Activated T-helper 2 cell treated with anti-CD3 and anti-CD28 coated beads, Interferon-gamma antibody, Interleukin-2, Interleukin-4, amounts not matched to agents 10 μg/mL and 5 μg/mL and 100 μg/mL, durations not matched to agents 14 hours and 24 hours and 36 hours (primary cell): Measurements from ENCODE around the gene ECT2L. TPM values are rescaled to one million over a fixed set of nuclear protein-coding genes. Genes with fewer than 3 reads are reported as not detected.

Experiments
- DNase-seq: peaks from one replicate; pipeline ENCODE4 v3.0.0; 2021; ENCODE audit warnings: low spot score
- H3K27ac Mint-ChIP-seq: one replicate; pipeline ENCODE4 v1.8.0; 2021; ENCODE audit warnings: mixed read lengths
- H3K27me3 Mint-ChIP-seq: one replicate; pipeline ENCODE4 v1.8.0; 2021; ENCODE audit warnings: low read depth, mixed read lengths
- H3K36me3 Mint-ChIP-seq: one replicate; pipeline ENCODE4 v1.8.0; 2021; ENCODE audit warnings: low read depth, mixed read lengths
- H3K4me1 Mint-ChIP-seq: one replicate; pipeline ENCODE4 v1.8.0; 2021; ENCODE audit warnings: low read depth, mixed read lengths
- H3K4me3 Mint-ChIP-seq: one replicate; pipeline ENCODE4 v1.8.0; 2021; ENCODE audit warnings: low read depth, mild to moderate bottlenecking, moderate library complexity, mixed read lengths
- H3K9me3 Mint-ChIP-seq: one replicate; pipeline ENCODE4 v1.8.0; 2021; ENCODE audit warnings: mixed read lengths
- intact Hi-C: fragments of 100-400 bp; cut with micrococcal nuclease; formaldehyde crosslinking; loops from one replicate; pipeline ENCODE4 v1.15.1; 2023
- total RNA-seq: library from RNA; stranded (reverse); gene quantifications from 2 replicates; pipeline ENCODE4 v1.2.3, GENCODE V29; 2022

Gene ECT2L
- total RNA-seq, 1 donor from 2014 or later: not detected

- Mint-ChIP-seq H3K36me3 (no peaks in the 10 kb centered on the region), H3K4me3 (no peak overlapping the region), H3K9me3 (no peaks in the 10 kb centered on the region), H3K27ac (no peak overlapping the region), H3K4me1 (no peaks in the 10 kb centered on the region), H3K27me3 (no peaks in the 10 kb centered on the region)
- no peak for DNase-seq
- intact Hi-C loops: no loop called here
These were observed 89.4 kb downstream of the ECT2L start for GRCh38 chr6:138885156-138885819.

- no peak for DNase-seq
- Mint-ChIP-seq H3K36me3 (no peaks in the 10 kb centered on the region), H3K4me3 (no peak overlapping the region), H3K27me3 (no peaks in the 10 kb centered on the region), H3K4me1 (no peaks in the 10 kb centered on the region), H3K9me3 (no peaks in the 10 kb centered on the region), H3K27ac (no peak overlapping the region)
- intact Hi-C loops: loop anchor here (5.0 kb wide), 2 partner anchors 74 to 96 kb away; partner anchors contain the start of gene REPS1
These were observed 95.5 kb downstream of the ECT2L start for GRCh38 chr6:138891255-138891986.

- no peak overlapping the region for H3K4me3 Mint-ChIP-seq
- intact Hi-C loops: no loop called here
- no peaks in the 10 kb centered on the region for H3K4me1 Mint-ChIP-seq
- no peak overlapping the region for H3K27ac Mint-ChIP-seq
- H3K9me3 Mint-ChIP-seq: no peaks in the 10 kb centered on the region
- DNase-seq: no peak
- no peaks in the 10 kb centered on the region for H3K27me3 Mint-ChIP-seq
- H3K36me3 Mint-ChIP-seq: peaks cover 34% of the 10 kb centered on the region
These were observed 100.3 kb downstream of the ECT2L start for GRCh38 chr6:138896104-138896756.

GRCh38 chr6:138897031-138897430 lies 101.1 kb downstream of the ECT2L start:
- peaks cover 34% of the 10 kb centered on the region for H3K36me3 Mint-ChIP-seq
- intact Hi-C loops: no loop called here
- DNase-seq: no peak
- H3K4me3 Mint-ChIP-seq: no peak overlapping the region
- no peak overlapping the region for H3K27ac Mint-ChIP-seq
- no peaks in the 10 kb centered on the region for H3K9me3 Mint-ChIP-seq
- no peaks in the 10 kb centered on the region for H3K27me3 Mint-ChIP-seq
- H3K4me1 Mint-ChIP-seq: no peaks in the 10 kb centered on the region

- peaks cover 61% of the 10 kb centered on the region for H3K36me3 Mint-ChIP-seq
- H3K27ac Mint-ChIP-seq: no peak overlapping the region
- H3K9me3 Mint-ChIP-seq: no peaks in the 10 kb centered on the region
- intact Hi-C loops: no loop called here
- no peaks in the 10 kb centered on the region for H3K27me3 Mint-ChIP-seq
- H3K4me3 Mint-ChIP-seq: no peak overlapping the region
- peaks cover 1% of the 10 kb centered on the region for H3K4me1 Mint-ChIP-seq
- DNase-seq: no peak
These were observed 111.3 kb downstream of the ECT2L start for GRCh38 chr6:138907167-138907566.

- Mint-ChIP-seq H3K36me3 (peaks cover 77% of the 10 kb centered on the region), H3K4me3 (no peak overlapping the region), H3K27ac (no peak overlapping the region), H3K4me1 (peaks cover 1% of the 10 kb centered on the region), H3K27me3 (no peaks in the 10 kb centered on the region), H3K9me3 (no peaks in the 10 kb centered on the region)
- intact Hi-C loops: no loop called here
- no peak for DNase-seq
These were observed 113.6 kb downstream of the ECT2L start for GRCh38 chr6:138909511-138909910.

GRCh38 chr6:138909975-138910374 lies 114.1 kb downstream of the ECT2L start:
- Mint-ChIP-seq H3K27ac (no peak overlapping the region), H3K27me3 (no peaks in the 10 kb centered on the region), H3K4me1 (peaks cover 1% of the 10 kb centered on the region), H3K4me3 (no peak overlapping the region), H3K9me3 (no peaks in the 10 kb centered on the region), H3K36me3 (peaks cover 78% of the 10 kb centered on the region)
- intact Hi-C loops: no loop called here
- no peak for DNase-seq

GRCh38 chr6:138912308-138912707 lies 116.4 kb downstream of the ECT2L start:
- peaks cover 1% of the 10 kb centered on the region for H3K4me1 Mint-ChIP-seq
- intact Hi-C loops: no loop called here
- no peaks in the 10 kb centered on the region for H3K27me3 Mint-ChIP-seq
- H3K36me3 Mint-ChIP-seq: peaks cover 73% of the 10 kb centered on the region
- no peak for DNase-seq
- no peak overlapping the region for H3K4me3 Mint-ChIP-seq
- H3K27ac Mint-ChIP-seq: no peak overlapping the region
- no peaks in the 10 kb centered on the region for H3K9me3 Mint-ChIP-seq

- Mint-ChIP-seq H3K9me3 (no peaks in the 10 kb centered on the region), H3K4me3 (no peak overlapping the region), H3K27me3 (no peaks in the 10 kb centered on the region), H3K4me1 (no peaks in the 10 kb centered on the region), H3K36me3 (peaks cover 66% of the 10 kb centered on the region), H3K27ac (no peak overlapping the region)
- intact Hi-C loops: no loop called here
- DNase-seq: no peak
These were observed 118.8 kb downstream of the ECT2L start for GRCh38 chr6:138914701-138915100.

GRCh38 chr6:138920906-138921305 lies 125.0 kb downstream of the ECT2L start:
- Mint-ChIP-seq H3K4me3 (no peak overlapping the region), H3K36me3 (peaks cover 28% of the 10 kb centered on the region), H3K9me3 (no peaks in the 10 kb centered on the region), H3K4me1 (peaks cover 2% of the 10 kb centered on the region), H3K27me3 (no peaks in the 10 kb centered on the region), H3K27ac (no peak overlapping the region)
- intact Hi-C loops: no loop called here
- DNase-seq: no peak

GRCh38 chr6:138923561-138923960 lies 127.7 kb downstream of the ECT2L start:
- DNase-seq: no peak
- H3K36me3 Mint-ChIP-seq: peaks cover 29% of the 10 kb centered on the region
- intact Hi-C loops: no loop called here
- H3K4me1 Mint-ChIP-seq: peaks cover 4% of the 10 kb centered on the region
- no peaks in the 10 kb centered on the region for H3K27me3 Mint-ChIP-seq
- no peak overlapping the region for H3K4me3 Mint-ChIP-seq
- H3K27ac Mint-ChIP-seq: no peak overlapping the region
- H3K9me3 Mint-ChIP-seq: no peaks in the 10 kb centered on the region

GRCh38 chr6:138925806-138926205 lies 129.9 kb downstream of the ECT2L start:
- DNase-seq: no peak
- no peaks in the 10 kb centered on the region for H3K9me3 Mint-ChIP-seq
- peaks cover 4% of the 10 kb centered on the region for H3K4me1 Mint-ChIP-seq
- intact Hi-C loops: no loop called here
- H3K4me3 Mint-ChIP-seq: no peak overlapping the region
- H3K27ac Mint-ChIP-seq: no peak overlapping the region
- H3K27me3 Mint-ChIP-seq: no peaks in the 10 kb centered on the region
- peaks cover 26% of the 10 kb centered on the region for H3K36me3 Mint-ChIP-seq

GRCh38 chr6:138926579-138926978 lies 130.7 kb downstream of the ECT2L start:
- peaks cover 6% of the 10 kb centered on the region for H3K4me1 Mint-ChIP-seq
- H3K4me3 Mint-ChIP-seq: no peak overlapping the region
- no peak for DNase-seq
- H3K9me3 Mint-ChIP-seq: no peaks in the 10 kb centered on the region
- H3K27ac Mint-ChIP-seq: no peak overlapping the region
- no peaks in the 10 kb centered on the region for H3K27me3 Mint-ChIP-seq
- peaks cover 30% of the 10 kb centered on the region for H3K36me3 Mint-ChIP-seq
- intact Hi-C loops: no loop called here
